Liver (tissue), 9 donors: ENCODE results near the gene SMCO4. TPM values are rescaled to one million over a fixed set of nuclear protein-coding genes. Genes with fewer than 3 reads are reported as not detected.
"Not testable (repeated sequence)": the region's sequence is repeated elsewhere in the genome, so short reads cannot be mapped to it uniquely, and the experiment has no call there.

Experiments
- DNase-seq: peaks from one replicate; pipeline ENCODE4 v3.0.0-alpha.2; 2017; ENCODE audit warnings: low spot score
- H3K27ac ChIP-seq, 2 donors: one replicate each; pipeline ENCODE4 v1.7.0; 2013; ENCODE audit warnings: inconsistent platforms in 2 of 2, low read length in 2 of 2, control low read depth in 1 of 2, low read depth in 1 of 2, mild to moderate bottlenecking in 1 of 2
- H3K27me3 ChIP-seq, 4 donors: one replicate each; pipeline versions ENCODE4 v1.6.1 to v1.7.0; 2013; ENCODE audit warnings: low read length in 3 of 4, inconsistent platforms in 1 of 4, mild to moderate bottlenecking in 1 of 4, moderate library complexity in 1 of 4; ENCODE audit not compliant: control insufficient read depth in 4 of 4, insufficient read depth in 4 of 4
- H3K36me3 ChIP-seq, 4 donors: one replicate each; pipeline versions ENCODE4 v1.6.1 to v1.7.0; 2013; ENCODE audit warnings: low read length in 3 of 4, mild to moderate bottlenecking in 3 of 4, low read depth in 1 of 4, moderate library complexity in 1 of 4; ENCODE audit not compliant: control insufficient read depth in 4 of 4, insufficient read depth in 3 of 4
- H3K4me1 ChIP-seq, 4 donors: one replicate each; pipeline versions ENCODE4 v1.6.1 to v1.7.0; 2013; ENCODE audit warnings: low read length in 3 of 4, mild to moderate bottlenecking in 3 of 4, moderate library complexity in 1 of 4; ENCODE audit not compliant: control insufficient read depth in 4 of 4, insufficient read depth in 4 of 4
- H3K4me3 ChIP-seq, 3 donors: one replicate each; pipeline versions ENCODE4 v1.6.1 to v1.7.0; 2013; ENCODE audit warnings: low read length in 3 of 3, control low read depth in 1 of 3, low read depth in 1 of 3, mild to moderate bottlenecking in 1 of 3
- H3K9ac ChIP-seq, 2 donors: one replicate each; pipeline ENCODE4 v1.7.0; 2013; ENCODE audit warnings: low read length in 2 of 2, mild to moderate bottlenecking in 2 of 2, moderate library complexity in 2 of 2, control low read depth in 1 of 2, low read depth in 1 of 2
- H3K9me3 ChIP-seq, 4 donors: one replicate each; pipeline versions ENCODE4 v1.6.1 to v1.7.0; 2013; ENCODE audit warnings: low read length in 3 of 4; ENCODE audit not compliant: control insufficient read depth in 4 of 4
- FOXA1 ChIP-seq: IDR thresholded peaks from 2 replicates; pipeline ENCODE4 v1.6.1; 2016; ENCODE audit warnings: antibody characterized with exemption
- FOXA2 ChIP-seq: IDR thresholded peaks from 2 replicates; pipeline ENCODE4 v1.6.1; 2016; ENCODE audit warnings: antibody characterized with exemption
- GABPA ChIP-seq, 2 donors: IDR thresholded peaks in 1 of 2; conservative IDR thresholded peaks in 1 of 2; 2 replicates each; pipeline ENCODE4 v1.6.1; 2016; ENCODE audit warnings: antibody characterized with exemption in 2 of 2, mild to moderate bottlenecking in 1 of 2, moderate library complexity in 1 of 2
- HNF4A ChIP-seq, 2 donors: conservative IDR thresholded peaks; 2 replicates each; pipeline ENCODE4 v1.6.1; 2016; ENCODE audit warnings: antibody characterized with exemption in 2 of 2, mild to moderate bottlenecking in 2 of 2
- HNF4G ChIP-seq: IDR thresholded peaks from 2 replicates; pipeline ENCODE4 v1.6.1; 2016; ENCODE audit warnings: antibody characterized with exemption
- RAD21 ChIP-seq, 2 donors: IDR thresholded peaks; 2 replicates each; pipeline ENCODE4 v1.6.1; 2016; ENCODE audit warnings: antibody characterized with exemption in 2 of 2, mild to moderate bottlenecking in 2 of 2
- REST ChIP-seq: IDR thresholded peaks from 2 replicates; pipeline ENCODE4 v1.6.1; 2016; ENCODE audit warnings: antibody characterized with exemption, mild to moderate bottlenecking
- RXRA ChIP-seq, 2 donors: IDR thresholded peaks; 2 replicates each; pipeline ENCODE4 v1.6.1; 2017 to 2018; ENCODE audit warnings: antibody characterized with exemption in 2 of 2, mild to moderate bottlenecking in 1 of 2
- TAF1 ChIP-seq: conservative IDR thresholded peaks from 2 replicates; pipeline ENCODE4 v1.6.1; 2016; ENCODE audit warnings: antibody characterized with exemption, mild to moderate bottlenecking
- YY1 ChIP-seq: IDR thresholded peaks from 2 replicates; pipeline ENCODE4 v1.6.1; 2016; ENCODE audit warnings: antibody characterized with exemption, mild to moderate bottlenecking
- WGBS: extraction: QIAGEN DNeasy Blood & Tissue Kit; methylation state at CpG from one replicate; pipeline ENCODE4 v1.1.7; 2013; 5-methylcytosine and 5-hydroxymethylcytosine counted together
- polyA plus RNA-seq, 2 donors: library from polyadenylated mRNA; stranded (reverse) in 1 of 2; unstranded in 1 of 2; fragments of 200-250 nt in 1 of 2; fragments of >200 nt in 1 of 2; fragmentation: Nextera tagmentation in 1 of 2; extraction: Ambion mirVana in 1 of 2; gene quantifications; one replicate each; pipeline versions ENCODE4 v1.2.1 to v1.2.3, GENCODE V29; 2013 to 2015
- total RNA-seq, 2 donors: library from RNA; depleted of rRNA; stranded (reverse); fragments of >200 nt; gene quantifications; one replicate each; pipeline ENCODE4 v1.2.3, GENCODE V29; 2014
- TF ChIP-seq, protein P1 (sequence below): IDR thresholded peaks from 2 replicates; pipeline ENCODE4 v1.6.1; 2016; ENCODE audit warnings: antibody characterized with exemption
- TF ChIP-seq, protein P2 (sequence below): IDR thresholded peaks from 2 replicates; pipeline ENCODE4 v1.6.1; 2016; ENCODE audit warnings: antibody characterized with exemption
- donor health status: healthy.
- donor health status: healthy.
- donor health status: healthy.
- donor health status: healthy.
- donor health status: healthy.

Gene SMCO4
- total and polyA plus RNA-seq, 4 donors = 21.2 to 98.8 (median 47.9) TPM

GRCh38 chr11:93589347-93589746, 46.2 kb upstream of the SMCO4 start:
- WGBS = 93% methylated on average over 1 of the region's 1 CpG
- no peak overlapping the region for H3K4me3 ChIP-seq
- H3K27ac ChIP-seq = no peak overlapping the region
- DNase-seq = no peak
- H3K36me3 ChIP-seq = no peaks in the 10 kb centered on the region
- TF ChIP-seq YY1 = no peak
- no peak for TF ChIP-seq RAD21 (IDR thresholded peaks at IDR 0.05)
- no peak for TF ChIP-seq GABPA (IDR thresholded peaks at IDR 0.05 in 1 of 2, conservative IDR thresholded peaks at IDR 0.05 in 1 of 2)
- no peak for TF ChIP-seq RXRA (IDR thresholded peaks at IDR 0.05)
- TF ChIP-seq HNF4G = no peak
- no peak for TF ChIP-seq REST
- TF ChIP-seq, protein P1, sequence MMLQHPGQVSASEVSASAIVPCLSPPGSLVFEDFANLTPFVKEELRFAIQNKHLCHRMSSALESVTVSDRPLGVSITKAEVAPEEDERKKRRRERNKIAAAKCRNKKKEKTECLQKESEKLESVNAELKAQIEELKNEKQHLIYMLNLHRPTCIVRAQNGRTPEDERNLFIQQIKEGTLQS = no peak
- TF ChIP-seq HNF4A (conservative IDR thresholded peaks at IDR 0.05) = no peak
- no peak for TF ChIP-seq FOXA1
- TF ChIP-seq, protein P2, sequence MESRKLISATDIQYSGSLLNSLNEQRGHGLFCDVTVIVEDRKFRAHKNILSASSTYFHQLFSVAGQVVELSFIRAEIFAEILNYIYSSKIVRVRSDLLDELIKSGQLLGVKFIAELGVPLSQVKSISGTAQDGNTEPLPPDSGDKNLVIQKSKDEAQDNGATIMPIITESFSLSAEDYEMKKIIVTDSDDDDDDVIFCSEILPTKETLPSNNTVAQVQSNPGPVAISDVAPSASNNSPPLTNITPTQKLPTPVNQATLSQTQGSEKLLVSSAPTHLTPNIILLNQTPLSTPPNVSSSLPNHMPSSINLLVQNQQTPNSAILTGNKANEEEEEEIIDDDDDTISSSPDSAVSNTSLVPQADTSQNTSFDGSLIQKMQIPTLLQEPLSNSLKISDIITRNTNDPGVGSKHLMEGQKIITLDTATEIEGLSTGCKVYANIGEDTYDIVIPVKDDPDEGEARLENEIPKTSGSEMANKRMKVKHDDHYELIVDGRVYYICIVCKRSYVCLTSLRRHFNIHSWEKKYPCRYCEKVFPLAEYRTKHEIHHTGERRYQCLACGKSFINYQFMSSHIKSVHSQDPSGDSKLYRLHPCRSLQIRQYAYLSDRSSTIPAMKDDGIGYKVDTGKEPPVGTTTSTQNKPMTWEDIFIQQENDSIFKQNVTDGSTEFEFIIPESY = no peak
- H3K4me1 ChIP-seq = no peaks in the 10 kb centered on the region
- no peaks in the 10 kb centered on the region for H3K27me3 ChIP-seq
- no peak overlapping the region for H3K9ac ChIP-seq
- H3K9me3 ChIP-seq = no peaks in the 10 kb centered on the region

DNA sequence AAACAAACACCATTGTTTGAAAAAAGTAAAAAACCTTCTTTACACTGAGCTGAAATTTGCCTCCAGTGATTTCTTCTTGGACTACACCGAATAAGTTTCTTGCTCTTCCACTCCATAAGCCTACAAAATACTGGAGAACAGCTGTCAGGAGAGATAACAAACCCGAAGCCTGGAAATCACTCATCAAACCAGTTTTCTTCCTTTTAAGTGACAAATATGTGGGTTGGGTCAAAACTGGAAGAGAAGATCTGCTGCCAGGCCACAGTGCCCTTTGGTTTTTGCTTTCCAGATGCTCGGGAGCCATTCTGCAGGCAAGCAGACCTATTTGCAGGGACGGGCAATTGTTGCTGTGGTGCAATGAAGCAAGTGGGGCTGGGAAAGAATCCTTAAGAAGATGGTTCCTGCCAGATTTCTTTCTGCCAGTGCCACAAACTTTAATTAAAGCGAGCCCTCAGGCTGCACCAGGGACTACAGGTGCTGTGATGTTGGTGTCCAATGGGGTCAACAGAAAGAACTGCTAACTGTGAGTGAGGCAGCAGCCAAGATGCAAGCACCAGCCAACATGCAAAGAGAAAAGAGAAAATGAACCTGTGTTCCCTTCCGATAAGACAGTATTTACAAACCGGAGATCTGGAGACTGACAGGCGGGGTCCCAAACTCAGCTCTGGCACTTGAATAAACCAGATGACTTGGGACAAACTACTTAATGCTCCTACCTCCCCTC, 44.8 kb upstream of the SMCO4 start:
- H3K27ac ChIP-seq = no peak overlapping the region
- no peak overlapping the region for H3K4me3 ChIP-seq
- no peak overlapping the region for H3K9ac ChIP-seq
- no peaks in the 10 kb centered on the region for H3K9me3 ChIP-seq
- no peaks in the 10 kb centered on the region for H3K27me3 ChIP-seq
- DNase-seq = no peak
- H3K4me1 ChIP-seq = no peaks in the 10 kb centered on the region
- TF ChIP-seq YY1 = no peak
- TF ChIP-seq HNF4A (conservative IDR thresholded peaks at IDR 0.05) = no peak
- TF ChIP-seq TAF1 = no peak
- WGBS = 74% methylated on average over 8 of the region's 8 CpGs
- no peaks in the 10 kb centered on the region for H3K36me3 ChIP-seq

DNA sequence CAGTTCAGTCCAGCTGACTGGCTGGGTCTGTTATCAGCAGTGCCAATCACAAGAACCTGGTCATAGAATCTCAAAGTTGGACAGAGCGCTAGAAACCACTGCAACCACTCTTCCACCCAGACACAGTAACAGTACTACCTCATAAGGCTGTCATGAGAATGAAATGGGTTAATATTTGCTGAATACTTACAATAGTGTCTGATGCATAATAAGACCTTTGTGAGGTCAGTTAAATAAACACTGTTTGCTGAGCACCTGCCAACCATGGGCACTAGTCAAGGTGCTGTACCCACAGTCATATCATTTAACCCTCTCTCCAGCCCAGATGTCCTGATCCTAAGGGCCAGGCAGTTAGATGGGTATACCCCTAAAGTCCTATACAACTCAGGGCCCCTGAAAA, 44.2 kb upstream of the SMCO4 start:
- H3K4me1 ChIP-seq, H3K36me3 ChIP-seq, H3K9ac ChIP-seq, H3K9me3 ChIP-seq, H3K27ac ChIP-seq, DNase-seq, H3K4me3 ChIP-seq, H3K27me3 ChIP-seq: not testable (repeated sequence)
- TF ChIP-seq FOXA2 = peak; percentile 33
- WGBS = 94% methylated on average over 1 of the region's 1 CpG
